Lower leg skin (tissue), 4 donors: ENCODE measurements around the gene ERN2. TPM values are rescaled to one million over a fixed set of nuclear protein-coding genes. Genes with fewer than 3 reads are reported as not detected.

Experiments used
- DNase-seq, 2 donors: peaks; one replicate each; pipeline ENCODE4 v3.0.0-alpha.2; 2019; ENCODE audit warnings: low spot score in 2 of 2
- H3K4me3 ChIP-seq: fragments of 200-600 bp; sonication (generic); 2 replicates; pipeline ENCODE4 v1.5.1; 2017; ENCODE audit warnings: mild to moderate bottlenecking, low read depth; ENCODE audit not compliant: poor library complexity, severe bottlenecking
- POLR2A ChIP-seq, 2 donors: fragments of 450-650 bp; IDR thresholded peaks; one replicate each; pipeline ENCODE4 v1.6.1; 2016 to 2017; ENCODE audit warnings: antibody characterized with exemption in 2 of 2, mild to moderate bottlenecking in 1 of 2, moderate library complexity in 1 of 2
- WGBS, 2 donors: methylation state at CpG; one replicate each; pipeline ENCODE4 v1.1.5; 2018; 5-methylcytosine and 5-hydroxymethylcytosine counted together
- intact Hi-C: fragments of 100-400 bp; cut with DNase I; formaldehyde crosslinking; loops from one replicate; pipeline ENCODE4 v1.15.0; 2023; ENCODE audit warnings: low total_unique reads
- total RNA-seq, 4 donors: library from RNA; depleted of rRNA; stranded (reverse); fragments of >200 nt; gene quantifications; one replicate each; pipeline ENCODE4 v1.1.0, GENCODE V29; 2016
- TF ChIP-seq, protein P1 (sequence below), 3 donors: fragments of 450-650 bp; IDR thresholded peaks; one replicate each; pipeline ENCODE4 v1.5.1; 2016; ENCODE audit warnings: antibody characterized with exemption in 3 of 3, mild to moderate bottlenecking in 3 of 3, moderate library complexity in 2 of 3

ERN2 gene
- total RNA-seq, 4 donors from 2014 or later = 0.25 to 2.4 (median 0.49) TPM

DNA sequence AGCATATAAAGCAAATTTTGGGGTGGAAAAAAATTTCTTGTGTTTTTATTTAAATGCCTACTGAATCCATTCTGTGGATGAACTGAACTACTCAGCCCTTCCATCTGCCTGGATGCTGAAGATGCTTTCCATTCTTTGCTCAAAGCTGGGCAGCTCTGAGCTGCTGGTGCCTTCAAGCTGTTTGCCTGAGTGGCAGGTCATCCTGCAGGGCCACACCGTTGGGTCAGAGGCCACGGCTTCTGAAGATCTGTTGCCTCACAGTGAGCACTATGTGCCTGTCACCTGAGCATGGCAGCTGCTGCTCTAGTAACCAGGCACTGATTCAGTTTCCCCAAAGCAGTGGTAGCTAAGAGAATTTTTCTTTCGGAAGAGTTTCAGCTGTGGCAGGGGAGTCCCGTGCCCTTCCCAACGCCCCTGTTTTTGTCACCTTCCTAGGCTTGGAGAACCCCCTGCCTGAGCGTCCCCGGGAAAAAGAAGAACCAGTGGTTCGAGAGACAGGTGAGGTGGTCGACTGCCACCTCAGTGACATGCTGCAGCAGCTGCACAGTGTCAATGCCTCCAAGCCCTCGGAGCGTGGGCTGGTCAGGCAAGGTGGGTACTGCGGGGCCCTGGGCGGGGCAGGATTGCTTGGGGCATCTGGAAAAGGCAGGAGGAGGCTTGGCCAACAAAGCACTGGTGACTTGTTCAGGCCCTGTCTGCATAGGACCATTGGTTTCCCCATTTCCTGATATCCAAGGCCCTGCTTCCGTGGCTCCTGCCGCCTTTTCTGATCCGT, 25.8 kb downstream of the ERN2 start:
- WGBS, 2 donors = 92 to 93% methylated on average over 16 of the region's 16 CpGs
- intact Hi-C loops = no loop called here

DNA sequence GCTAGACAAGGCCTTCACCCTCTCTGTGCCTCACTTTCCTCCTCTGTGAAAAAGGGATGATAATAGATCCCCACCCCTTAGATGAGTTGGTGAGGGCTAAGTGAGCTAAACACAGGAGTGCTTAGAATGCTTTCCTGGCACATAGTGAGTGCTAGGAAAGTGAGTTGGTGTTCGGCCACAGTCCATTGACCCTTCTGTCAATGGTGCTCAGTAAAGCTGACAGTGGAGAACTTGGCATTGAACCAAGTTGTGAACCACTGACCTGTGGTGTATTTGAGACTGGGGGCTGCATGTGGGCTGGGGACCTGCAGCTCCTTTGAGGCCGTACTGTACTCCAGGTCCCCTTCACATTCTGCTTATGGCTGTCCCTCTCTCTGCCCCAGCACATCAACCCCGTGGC, 29.5 kb downstream of the ERN2 start:
- intact Hi-C loops = no loop called here
- 95% methylated on average over 3 of the region's 3 CpGs for WGBS, 2 donors
- H3K4me3 ChIP-seq = no peak overlapping the region
- DNase-seq = no peak
- TF ChIP-seq, protein P1, sequence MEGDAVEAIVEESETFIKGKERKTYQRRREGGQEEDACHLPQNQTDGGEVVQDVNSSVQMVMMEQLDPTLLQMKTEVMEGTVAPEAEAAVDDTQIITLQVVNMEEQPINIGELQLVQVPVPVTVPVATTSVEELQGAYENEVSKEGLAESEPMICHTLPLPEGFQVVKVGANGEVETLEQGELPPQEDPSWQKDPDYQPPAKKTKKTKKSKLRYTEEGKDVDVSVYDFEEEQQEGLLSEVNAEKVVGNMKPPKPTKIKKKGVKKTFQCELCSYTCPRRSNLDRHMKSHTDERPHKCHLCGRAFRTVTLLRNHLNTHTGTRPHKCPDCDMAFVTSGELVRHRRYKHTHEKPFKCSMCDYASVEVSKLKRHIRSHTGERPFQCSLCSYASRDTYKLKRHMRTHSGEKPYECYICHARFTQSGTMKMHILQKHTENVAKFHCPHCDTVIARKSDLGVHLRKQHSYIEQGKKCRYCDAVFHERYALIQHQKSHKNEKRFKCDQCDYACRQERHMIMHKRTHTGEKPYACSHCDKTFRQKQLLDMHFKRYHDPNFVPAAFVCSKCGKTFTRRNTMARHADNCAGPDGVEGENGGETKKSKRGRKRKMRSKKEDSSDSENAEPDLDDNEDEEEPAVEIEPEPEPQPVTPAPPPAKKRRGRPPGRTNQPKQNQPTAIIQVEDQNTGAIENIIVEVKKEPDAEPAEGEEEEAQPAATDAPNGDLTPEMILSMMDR (IDR thresholded peaks at IDR 0.05) = no peak
- TF ChIP-seq POLR2A (IDR thresholded peaks at IDR 0.05) = no peak

More for the DNA sequence above, 25.8 kb downstream of the ERN2 start:
- no peak overlapping the region for H3K4me3 ChIP-seq
- TF ChIP-seq POLR2A (IDR thresholded peaks at IDR 0.05) = no peak
- TF ChIP-seq, protein P1 (IDR thresholded peaks at IDR 0.05) = no peak
- no peak for DNase-seq

DNA sequence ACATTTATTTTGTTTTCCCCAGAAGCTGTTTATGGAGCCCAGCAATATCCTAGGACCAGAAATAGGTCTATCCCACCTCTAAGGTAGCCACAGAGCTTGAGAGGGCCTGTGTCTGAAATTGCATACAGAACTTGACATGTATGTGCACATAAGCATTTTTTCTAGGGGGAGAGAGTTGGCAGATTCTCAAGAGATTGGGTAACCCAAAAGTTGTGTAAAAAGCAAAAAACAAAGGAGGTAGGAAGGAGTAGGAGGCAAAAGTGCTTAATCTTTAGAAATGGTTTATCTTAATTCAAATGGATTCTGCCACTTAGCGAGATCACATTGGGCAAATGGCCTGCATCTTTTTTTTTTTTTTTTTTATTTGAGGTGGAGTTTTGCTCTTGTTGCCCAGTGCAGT, 30.8 kb downstream of the ERN2 start:
- no peak for DNase-seq
- no peak overlapping the region for H3K4me3 ChIP-seq
- TF ChIP-seq, protein P1 (IDR thresholded peaks at IDR 0.05) = no peak
- TF ChIP-seq POLR2A (IDR thresholded peaks at IDR 0.05) = no peak
- WGBS, 2 donors = 91 to 96% methylated on average over 1 of the region's 1 CpG
- intact Hi-C loops = no loop called here

DNA sequence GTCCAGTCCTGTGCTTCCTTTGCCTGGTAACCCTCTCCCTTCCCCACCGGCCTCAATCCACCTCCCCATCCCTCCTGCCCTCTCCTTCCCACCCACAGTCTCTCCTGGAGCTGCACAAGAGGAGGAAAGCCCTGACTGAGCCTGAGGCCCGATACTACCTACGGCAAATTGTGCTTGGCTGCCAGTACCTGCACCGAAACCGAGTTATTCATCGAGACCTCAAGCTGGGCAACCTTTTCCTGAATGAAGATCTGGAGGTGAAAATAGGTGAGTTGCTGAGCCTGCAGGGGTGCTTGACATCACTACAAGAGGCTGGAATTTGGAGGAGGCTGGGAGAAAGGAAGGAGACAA, 33.1 kb downstream of the ERN2 start:
- WGBS, 2 donors = 33 to 39% methylated on average over 6 of the region's 6 CpGs
- intact Hi-C loops = no loop called here
- TF ChIP-seq, protein P1 (IDR thresholded peaks at IDR 0.05) = no peak
- no peak for TF ChIP-seq POLR2A (IDR thresholded peaks at IDR 0.05)
- DNase-seq = peak in 1 of 2 donors; percentile 76
- no peak overlapping the region for H3K4me3 ChIP-seq

DNA sequence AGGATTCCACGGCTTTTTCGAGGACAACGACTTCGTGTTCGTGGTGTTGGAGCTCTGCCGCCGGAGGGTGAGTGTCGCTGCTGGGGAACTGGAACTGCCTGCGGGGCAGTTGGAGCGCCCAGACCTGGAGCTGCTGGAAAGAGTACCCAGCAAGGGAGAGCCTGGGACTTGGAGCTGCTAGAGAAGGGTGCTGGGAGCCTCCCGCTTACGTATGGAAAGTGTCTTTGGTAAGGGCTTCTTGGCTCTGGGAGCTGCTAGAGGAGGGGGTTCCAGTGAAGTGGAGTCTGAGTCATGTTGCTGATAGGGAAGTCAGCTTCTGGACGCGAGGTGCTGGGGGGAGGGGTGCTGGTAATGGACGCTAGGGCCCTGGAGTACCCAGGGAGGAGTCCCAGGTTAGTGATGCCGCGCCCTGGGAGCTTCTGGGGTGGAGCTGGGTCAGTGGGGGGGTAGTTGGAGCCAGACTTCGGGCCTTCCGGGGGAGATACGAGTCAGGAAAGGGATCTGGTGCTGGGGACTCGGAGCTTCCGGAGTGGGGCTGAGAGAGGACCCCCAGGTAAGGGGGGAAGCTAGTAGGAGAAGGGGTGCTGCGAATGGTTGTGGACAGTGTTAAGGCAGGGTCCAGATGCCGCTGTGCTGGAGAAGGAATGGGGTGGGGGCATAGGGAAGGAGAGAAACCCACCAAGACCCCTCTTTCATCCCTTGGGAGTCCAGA, 33.6 kb downstream of the ERN2 start:
- peak overlapping the region; percentile 19 for H3K4me3 ChIP-seq
- intact Hi-C loops = no loop called here
- DNase-seq = peak in 1 of 2 donors; percentile 83
- no peak for TF ChIP-seq POLR2A (IDR thresholded peaks at IDR 0.05)
- TF ChIP-seq, protein P1 (IDR thresholded peaks at IDR 0.05) = no peak
- WGBS, 2 donors = 11 to 12% methylated on average over 24 of the region's 24 CpGs
